Pancreas (tissue), 10 donors: Measurements from ENCODE around the gene CDK6. TPM values are rescaled to one million over a fixed set of nuclear protein-coding genes. Genes with fewer than 3 reads are reported as not detected.

ENCODE experiments used
- ATAC-seq, 4 donors: fragments of 200-7000 bp; cut with Tn5 transposase; one replicate each; pipeline versions ENCODE4 v1.8.0 to v1.9.1; 2020; ENCODE audit warnings: mild to moderate bottlenecking in 4 of 4, moderate library complexity in 4 of 4
- DNase-seq, 6 donors: peaks; one replicate each; pipeline ENCODE4 v3.0.0-alpha.2; 2020
- FAIRE-seq: peaks from 2 replicates; lab custom pipeline; 2012; peaks lifted over from hg19 to GRCh38; lab: Jason Lieb, UNC
- H3K27ac ChIP-seq, 4 donors: fragments of 200-600 bp; sonication (generic); 1 replicate in 3 of 4; 2 replicates in 1 of 4; pipeline versions ENCODE4 v1.5.0 to v1.8.0; 2020
- H3K27me3 ChIP-seq, 4 donors: fragments of 200-600 bp; one replicate each; pipeline ENCODE4 v1.8.0; 2021
- H3K36me3 ChIP-seq, 3 donors: fragments of 200-600 bp; sonication (generic) in 1 of 3; one replicate each; pipeline versions ENCODE4 v1.5.0 to v1.8.0; 2020 to 2021
- H3K4me1 ChIP-seq, 3 donors: fragments of 200-600 bp; one replicate each; pipeline ENCODE4 v1.8.0; 2021
- H3K4me3 ChIP-seq, 4 donors: fragments of 200-600 bp; sonication (generic) in 2 of 4; one replicate each; pipeline versions ENCODE4 v1.5.0 to v1.8.0; 2020 to 2021
- H3K9me3 ChIP-seq, 4 donors: fragments of 200-600 bp; one replicate each; pipeline ENCODE4 v1.8.0; 2021
- WGBS, 2 donors: extraction: QIAGEN DNeasy Blood & Tissue Kit; methylation state at CpG; one replicate each; pipeline ENCODE4 v1.1.7; 2013; 5-methylcytosine and 5-hydroxymethylcytosine counted together
- intact Hi-C, 3 donors: fragments of 100-400 bp; cut with DNase I; formaldehyde crosslinking; loops; one replicate each; pipeline versions ENCODE4 v1.11.1 to v1.14.2; 2022
- polyA plus RNA-seq, 2 donors: library from polyadenylated mRNA; stranded (reverse); fragments of 200-250 nt; gene quantifications; one replicate each; pipeline ENCODE4 v1.2.3, GENCODE V29; 2013
- total RNA-seq, 6 donors: library from RNA; stranded (reverse); fragmentation: NEBNext Ultra II Directional in 4 of 6; extraction: Animal tissue kit (Norgen Biotek cat#: 25700) in 4 of 6; gene quantifications; one replicate each; pipeline versions ENCODE4 v1.2.1 to v1.2.4, GENCODE V29; 2021 to 2023
- TF ChIP-seq, protein P1 (sequence below), 4 donors: fragments of 200-600 bp; sonication (generic) in 3 of 4; IDR thresholded peaks; one replicate each; pipeline versions ENCODE4 v1.5.0 to v1.8.0; 2021; ENCODE audit warnings: antibody characterized with exemption in 4 of 4
- donor health status: healthy with polysubstance abuse.
- donor health status: DM: no; HTN: no; CAD: no; lungs with moderate emphysema.
- donor health status: DM: no; HTN: no; CAD: no.
- donor health status: control.
- donor health status: control.
- donor health status: Bipolar disorder and iron deficiency.
- donor health status: DM: yes; HTN: yes; CAD: no.
- donor health status: DM: no; HTN: no; CAD: no.
- donor health status: DM: no; HTN: no; CAD: no.
- donor health status: DM: yes; HTN: yes; CAD: no.

Gene CDK6
- total and polyA plus RNA-seq, 8 donors: 2.4 to 33.4 (median 18.7) TPM

DNA sequence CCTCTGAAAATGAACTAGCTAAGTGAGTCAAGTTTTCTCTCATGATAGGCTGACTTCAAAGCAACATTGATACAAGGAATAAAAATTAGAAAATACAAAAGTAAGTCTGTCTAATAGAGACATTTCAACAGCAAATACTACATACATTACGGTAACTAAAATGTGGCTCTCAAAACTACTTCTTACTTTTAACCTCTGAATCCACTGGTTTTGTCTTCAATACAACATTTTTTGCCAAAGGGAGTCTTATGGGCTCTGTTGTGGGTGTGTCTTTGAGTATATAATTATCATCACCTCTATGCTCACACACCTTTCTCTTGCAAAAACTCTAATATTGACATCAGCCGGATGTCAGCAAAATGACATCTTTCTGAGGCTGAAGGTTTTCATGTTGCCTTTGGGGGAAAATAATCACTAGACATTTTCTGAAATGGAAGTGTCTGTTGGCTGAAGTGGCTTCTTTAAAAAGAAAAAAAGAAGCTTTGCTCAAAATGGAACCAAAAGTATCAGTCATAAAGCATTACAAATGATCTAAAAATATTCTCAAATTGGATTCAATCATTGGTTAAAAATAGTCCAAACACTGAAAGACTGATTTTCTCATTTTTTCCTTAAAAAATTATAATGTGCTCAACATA is 204.4 kb downstream of the CDK6 start:
- intact Hi-C loops: no loop called here
- ATAC-seq: no peak
- Histone ChIP-seq H3K27me3 (no peaks in the 10 kb centered on the region), H3K27ac (no peak overlapping the region), H3K9me3 (no peaks in the 10 kb centered on the region), H3K4me1 (peaks cover 0 to 42% (median 11%) of the 10 kb centered on the region in 3 donors), H3K4me3 (no peak overlapping the region), H3K36me3 (no peaks in the 10 kb centered on the region)
- TF ChIP-seq, protein P1, sequence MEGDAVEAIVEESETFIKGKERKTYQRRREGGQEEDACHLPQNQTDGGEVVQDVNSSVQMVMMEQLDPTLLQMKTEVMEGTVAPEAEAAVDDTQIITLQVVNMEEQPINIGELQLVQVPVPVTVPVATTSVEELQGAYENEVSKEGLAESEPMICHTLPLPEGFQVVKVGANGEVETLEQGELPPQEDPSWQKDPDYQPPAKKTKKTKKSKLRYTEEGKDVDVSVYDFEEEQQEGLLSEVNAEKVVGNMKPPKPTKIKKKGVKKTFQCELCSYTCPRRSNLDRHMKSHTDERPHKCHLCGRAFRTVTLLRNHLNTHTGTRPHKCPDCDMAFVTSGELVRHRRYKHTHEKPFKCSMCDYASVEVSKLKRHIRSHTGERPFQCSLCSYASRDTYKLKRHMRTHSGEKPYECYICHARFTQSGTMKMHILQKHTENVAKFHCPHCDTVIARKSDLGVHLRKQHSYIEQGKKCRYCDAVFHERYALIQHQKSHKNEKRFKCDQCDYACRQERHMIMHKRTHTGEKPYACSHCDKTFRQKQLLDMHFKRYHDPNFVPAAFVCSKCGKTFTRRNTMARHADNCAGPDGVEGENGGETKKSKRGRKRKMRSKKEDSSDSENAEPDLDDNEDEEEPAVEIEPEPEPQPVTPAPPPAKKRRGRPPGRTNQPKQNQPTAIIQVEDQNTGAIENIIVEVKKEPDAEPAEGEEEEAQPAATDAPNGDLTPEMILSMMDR (IDR thresholded peaks at IDR 0.05): no peak
- FAIRE-seq: no peak
- DNase-seq: no peak
- WGBS, 2 donors: 92 to 96% methylated on average over 2 of the region's 2 CpGs

- FAIRE-seq: no peak
- no peaks in the 10 kb centered on the region for H3K27me3 ChIP-seq
- intact Hi-C loops: no loop called here
- peaks cover 0 to 40% (median 11%) of the 10 kb centered on the region in 3 donors for H3K4me1 ChIP-seq
- TF ChIP-seq, protein P1 (IDR thresholded peaks at IDR 0.05): no peak
- ATAC-seq: no peak
- no peak overlapping the region for H3K4me3 ChIP-seq
- DNase-seq: no peak
- H3K9me3 ChIP-seq: no peaks in the 10 kb centered on the region
- WGBS, 2 donors: 89 to 92% methylated on average over 5 of the region's 5 CpGs
- no peaks in the 10 kb centered on the region for H3K36me3 ChIP-seq
- H3K27ac ChIP-seq: no peak overlapping the region
Measured at GRCh38 chr7:92631067-92631849, 205.1 kb downstream of the CDK6 start.

DNA sequence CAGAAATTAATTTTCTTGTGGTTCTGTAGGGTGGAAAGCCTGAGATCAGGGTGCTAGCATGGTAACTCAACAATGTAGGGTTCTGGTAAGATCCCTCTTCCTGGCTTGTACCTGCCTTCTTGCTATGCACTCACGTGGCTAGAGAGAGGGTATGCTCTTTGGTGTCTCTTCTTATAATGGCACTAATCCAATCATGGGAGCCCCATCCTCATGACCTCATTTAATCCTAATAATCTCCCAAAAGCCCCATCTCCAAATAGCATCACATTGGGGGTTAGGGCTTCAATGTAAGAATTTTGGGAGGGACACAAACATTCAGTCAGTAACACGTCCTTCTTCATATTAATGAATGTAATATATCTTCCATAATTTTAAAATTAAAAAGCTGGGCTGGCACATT is 206.6 kb downstream of the CDK6 start:
- Histone ChIP-seq H3K4me1 (peaks cover 6 to 25% (median 11%) of the 10 kb centered on the region in 3 donors), H3K27me3 (no peaks in the 10 kb centered on the region), H3K9me3 (no peaks in the 10 kb centered on the region), H3K4me3 (no peak overlapping the region), H3K36me3 (no peaks in the 10 kb centered on the region), H3K27ac (no peak overlapping the region)
- intact Hi-C loops: loop anchor here in 1 of 3 donors (5.0 to 10.0 kb wide), 2 partner anchors 203 to 425 kb away; no protein-coding TSS in a partner anchor
- no peak for DNase-seq
- WGBS, 2 donors: 96 to 98% methylated on average over 2 of the region's 2 CpGs
- FAIRE-seq: no peak
- ATAC-seq: no peak
- TF ChIP-seq, protein P1 (IDR thresholded peaks at IDR 0.05): no peak

DNA sequence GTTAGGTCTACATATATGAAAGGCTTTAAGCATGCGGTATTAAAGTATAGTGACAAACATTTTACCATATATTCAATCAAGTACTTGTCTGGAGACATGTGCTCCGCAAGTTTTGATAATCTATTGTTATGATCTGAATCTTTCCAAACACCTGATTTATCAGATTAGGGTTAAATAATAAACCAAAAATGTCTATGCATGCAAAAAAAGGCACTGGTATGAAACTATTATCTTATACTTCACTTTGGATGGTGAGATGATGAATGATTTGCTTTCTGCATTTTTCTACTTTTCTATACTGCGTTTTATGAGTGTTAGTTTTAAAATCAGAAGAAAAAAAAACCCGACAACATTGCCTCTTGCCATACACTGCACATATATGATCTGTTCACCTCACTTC is 208.4 kb downstream of the CDK6 start:
- DNase-seq: no peak
- TF ChIP-seq, protein P1 (IDR thresholded peaks at IDR 0.05): no peak
- no peak for ATAC-seq
- Histone ChIP-seq H3K27ac (no peak overlapping the region), H3K9me3 (no peaks in the 10 kb centered on the region), H3K4me1 (peaks cover 3 to 7% (median 6%) of the 10 kb centered on the region in 3 donors), H3K36me3 (no peaks in the 10 kb centered on the region), H3K4me3 (no peak overlapping the region), H3K27me3 (no peaks in the 10 kb centered on the region)
- FAIRE-seq: no peak
- intact Hi-C loops: loop anchor here in 1 of 3 donors (5.0 to 10.0 kb wide), 2 partner anchors 204 to 427 kb away; no protein-coding TSS in a partner anchor
- WGBS, 2 donors: 96 to 97% methylated on average over 4 of the region's 4 CpGs
